Measurements from ENCODE around the gene KAT6B.

The KAT6B gene

DNA sequence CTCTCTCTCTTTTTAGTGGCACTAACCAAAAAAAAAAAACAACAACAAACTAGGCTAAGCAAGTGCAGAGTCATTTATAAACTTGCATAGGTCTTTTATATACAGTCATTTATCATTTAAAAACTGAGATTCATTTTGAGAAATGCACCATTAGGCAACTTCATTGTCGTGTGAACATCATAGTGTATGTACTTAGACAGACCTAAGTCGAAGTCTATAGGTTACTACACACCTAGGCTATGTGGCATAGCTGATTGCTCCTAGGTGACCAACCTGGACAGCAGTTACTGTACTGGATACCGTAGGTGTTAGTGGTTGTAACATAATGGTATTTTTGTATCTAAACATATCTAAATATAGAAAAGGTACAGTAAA is 175.9 kb downstream of the KAT6B start:
- H3K4me3 ChIP-seq (ENCODE audit: low read length), result no peak overlapping the region
- TF ChIP-seq, protein P1, sequence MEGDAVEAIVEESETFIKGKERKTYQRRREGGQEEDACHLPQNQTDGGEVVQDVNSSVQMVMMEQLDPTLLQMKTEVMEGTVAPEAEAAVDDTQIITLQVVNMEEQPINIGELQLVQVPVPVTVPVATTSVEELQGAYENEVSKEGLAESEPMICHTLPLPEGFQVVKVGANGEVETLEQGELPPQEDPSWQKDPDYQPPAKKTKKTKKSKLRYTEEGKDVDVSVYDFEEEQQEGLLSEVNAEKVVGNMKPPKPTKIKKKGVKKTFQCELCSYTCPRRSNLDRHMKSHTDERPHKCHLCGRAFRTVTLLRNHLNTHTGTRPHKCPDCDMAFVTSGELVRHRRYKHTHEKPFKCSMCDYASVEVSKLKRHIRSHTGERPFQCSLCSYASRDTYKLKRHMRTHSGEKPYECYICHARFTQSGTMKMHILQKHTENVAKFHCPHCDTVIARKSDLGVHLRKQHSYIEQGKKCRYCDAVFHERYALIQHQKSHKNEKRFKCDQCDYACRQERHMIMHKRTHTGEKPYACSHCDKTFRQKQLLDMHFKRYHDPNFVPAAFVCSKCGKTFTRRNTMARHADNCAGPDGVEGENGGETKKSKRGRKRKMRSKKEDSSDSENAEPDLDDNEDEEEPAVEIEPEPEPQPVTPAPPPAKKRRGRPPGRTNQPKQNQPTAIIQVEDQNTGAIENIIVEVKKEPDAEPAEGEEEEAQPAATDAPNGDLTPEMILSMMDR (conservative IDR thresholded peaks at IDR 0.05; ENCODE audit: low read length), result no peak
- no peak for DNase-seq (ENCODE audit: low read depth)

DNA sequence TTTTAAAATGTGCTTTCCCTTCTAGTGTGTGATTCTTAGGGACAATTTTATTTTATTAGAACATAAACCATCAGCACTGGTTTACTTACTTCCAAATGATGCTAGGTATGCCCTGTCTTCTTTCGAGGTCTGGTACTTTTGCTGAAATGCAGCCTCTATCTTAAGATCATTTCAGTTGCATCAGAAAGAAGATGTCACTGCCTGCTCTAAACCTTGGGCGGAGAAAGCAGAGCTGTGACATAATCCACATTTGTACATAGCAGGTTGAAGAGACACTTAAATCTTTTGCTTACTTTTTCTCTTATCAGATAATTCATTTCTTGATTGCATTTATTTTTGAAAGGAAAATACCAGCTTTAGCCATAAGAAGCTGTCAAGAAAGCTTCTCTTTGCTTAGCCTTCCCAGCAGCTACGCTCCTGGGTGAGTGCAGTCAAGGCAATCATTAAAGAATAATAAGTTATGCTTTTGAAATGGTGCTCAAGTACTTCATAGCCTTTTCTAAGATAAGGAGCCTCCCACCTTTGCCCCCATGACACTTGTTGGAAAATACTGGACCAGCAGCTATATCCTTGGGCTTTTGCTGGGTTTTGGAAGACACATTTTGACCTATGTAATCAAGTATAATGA is 176.7 kb downstream of the KAT6B start:
- DNase-seq (ENCODE audit: low read depth), result no peak
- no peak overlapping the region for H3K4me3 ChIP-seq (ENCODE audit: low read length)
- TF ChIP-seq, protein P1 (conservative IDR thresholded peaks at IDR 0.05; ENCODE audit: low read length), result no peak

DNA sequence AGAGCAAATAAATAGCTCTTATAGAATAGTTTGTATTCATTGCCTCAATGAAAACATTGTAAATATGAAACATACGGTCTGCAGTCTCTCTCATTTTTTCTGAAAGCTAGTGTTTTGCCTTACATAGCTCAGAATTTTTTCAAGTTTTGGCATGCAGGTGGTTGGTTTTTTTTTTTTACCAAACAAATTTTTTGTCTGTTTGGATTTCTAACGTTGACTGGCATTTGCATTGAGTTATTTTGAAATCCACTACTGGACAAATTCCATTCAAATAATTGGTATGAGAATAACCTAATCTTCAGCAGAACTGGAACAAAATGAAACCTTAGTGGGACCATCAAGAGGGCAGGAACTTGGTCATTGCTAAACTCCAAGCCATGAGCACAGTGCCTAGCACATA is 177.5 kb downstream of the KAT6B start:
- DNase-seq (ENCODE audit: low read depth), result peak; percentile 27
- TF ChIP-seq, protein P1 (conservative IDR thresholded peaks at IDR 0.05; ENCODE audit: low read length), result no peak
- H3K4me3 ChIP-seq (ENCODE audit: low read length), result no peak overlapping the region

DNA sequence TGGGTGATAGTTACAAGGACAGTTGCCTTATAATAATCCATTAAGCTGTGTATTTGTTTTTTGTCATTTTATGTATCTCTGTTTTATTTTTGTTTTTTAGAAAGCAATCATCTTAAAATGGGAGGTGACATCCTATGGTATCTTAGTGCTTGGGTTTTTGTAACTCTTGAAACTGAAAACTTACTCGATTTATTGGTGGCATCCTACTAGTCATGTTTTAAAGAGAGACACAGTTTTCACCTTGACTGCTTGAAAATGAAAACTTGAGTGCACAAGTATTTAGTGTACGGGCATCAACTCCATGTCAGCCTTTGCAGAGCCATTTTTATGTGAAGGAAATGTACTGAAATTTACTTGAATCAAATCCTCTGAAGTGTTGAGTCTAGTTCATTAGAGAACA is 181.2 kb downstream of the KAT6B start:
- H3K4me3 ChIP-seq (ENCODE audit: low read length), result no peak overlapping the region
- no peak for DNase-seq (ENCODE audit: low read depth)
- TF ChIP-seq, protein P1 (conservative IDR thresholded peaks at IDR 0.05; ENCODE audit: low read length), result no peak

DNA sequence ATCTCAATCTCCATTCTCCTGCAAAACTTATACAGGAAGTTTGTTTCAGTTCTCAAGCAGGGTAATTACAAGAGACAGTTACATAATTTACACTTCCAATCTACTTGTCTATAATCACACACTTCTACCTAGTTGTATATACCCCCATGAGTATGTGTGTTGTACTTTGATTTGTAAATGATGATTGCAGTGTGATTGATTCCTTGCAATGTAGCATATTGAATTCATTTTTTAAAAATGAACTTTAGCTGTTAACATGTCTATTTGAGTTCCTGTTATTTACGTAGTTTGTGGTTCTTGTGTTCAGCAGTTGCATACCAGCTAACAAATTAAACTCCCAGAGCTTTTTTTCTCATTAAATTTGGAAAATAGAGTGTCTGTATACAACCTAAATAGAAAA is 182.6 kb downstream of the KAT6B start:
- DNase-seq (ENCODE audit: low read depth), result no peak
- H3K4me3 ChIP-seq (ENCODE audit: low read length), result no peak overlapping the region
- TF ChIP-seq, protein P1 (conservative IDR thresholded peaks at IDR 0.05; ENCODE audit: low read length), result no peak

DNA sequence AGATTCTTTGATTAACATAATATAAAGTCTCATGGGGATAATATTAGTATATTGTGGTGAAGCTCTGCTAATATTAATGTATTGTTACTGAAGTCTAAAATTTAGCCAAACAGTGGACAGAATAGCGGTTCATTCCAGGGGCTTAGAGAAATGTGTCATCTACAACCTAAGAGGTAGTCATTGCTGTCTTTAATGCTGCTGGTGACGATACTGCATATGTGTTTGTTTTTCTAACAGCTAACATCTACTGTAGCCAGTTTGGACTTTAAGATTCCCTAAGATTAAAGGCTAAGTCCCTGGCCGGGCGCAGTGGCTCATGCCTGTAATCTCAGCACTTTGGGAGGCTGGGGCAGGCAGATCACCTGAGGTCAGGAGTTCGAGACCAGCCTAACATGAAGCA is 183.0 kb downstream of the KAT6B start:
- no peak overlapping the region for H3K4me3 ChIP-seq (ENCODE audit: low read length)
- TF ChIP-seq, protein P1 (conservative IDR thresholded peaks at IDR 0.05; ENCODE audit: low read length), result no peak
- DNase-seq (ENCODE audit: low read depth), result no peak

DNA sequence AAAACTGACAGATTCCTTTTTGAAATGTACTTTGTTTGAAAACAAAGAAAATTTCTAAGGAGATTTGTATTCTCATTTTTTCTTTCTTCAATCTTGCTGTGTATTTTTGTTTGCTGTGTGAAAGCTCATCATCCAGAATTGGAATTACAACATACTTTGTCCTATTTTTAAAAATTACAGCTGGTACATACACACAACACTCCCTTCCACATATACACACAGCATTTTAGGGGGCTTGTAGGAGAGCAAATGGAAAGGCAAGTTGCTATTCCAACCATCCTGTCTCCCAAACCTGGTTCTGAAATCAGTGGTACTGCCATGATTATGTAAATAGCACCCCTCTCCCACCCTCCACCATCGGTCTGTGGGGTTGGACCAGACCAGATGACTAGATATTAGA is 184.0 kb downstream of the KAT6B start:
- TF ChIP-seq, protein P1 (conservative IDR thresholded peaks at IDR 0.05; ENCODE audit: low read length), result no peak
- DNase-seq (ENCODE audit: low read depth), result no peak
- H3K4me3 ChIP-seq (ENCODE audit: low read length), result no peak overlapping the region

Measured in AG10803 (cell line).